Tibial nerve (tissue), 4 donors: ENCODE data around the gene SMYD3. TPM values are rescaled to one million over a fixed set of nuclear protein-coding genes. Genes with fewer than 3 reads are reported as not detected.

Source experiments
- DNase-seq, 2 donors: peaks; one replicate each; pipeline ENCODE4 v3.0.0-alpha.2; 2019; ENCODE audit warnings: low spot score in 2 of 2
- H3K27ac ChIP-seq, 4 donors: fragments of 200-600 bp; sonication (generic) in 3 of 4; one replicate each; pipeline ENCODE4 v1.5.1; 2017 to 2019; ENCODE audit warnings: mild to moderate bottlenecking in 1 of 4
- H3K27me3 ChIP-seq, 2 donors: fragments of 200-600 bp; sonication (generic) in 1 of 2; one replicate each; pipeline versions ENCODE4 v1.5.1 to v1.6.0; 2017 to 2019
- H3K36me3 ChIP-seq, 3 donors: fragments of 200-600 bp; sonication (generic); one replicate each; pipeline ENCODE4 v1.5.1; 2018 to 2019
- H3K4me1 ChIP-seq, 4 donors: fragments of 200-600 bp; sonication (generic) in 3 of 4; one replicate each; pipeline ENCODE4 v1.5.1; 2017 to 2019
- H3K4me3 ChIP-seq, 4 donors: fragments of 200-600 bp; sonication (generic) in 3 of 4; one replicate each; pipeline ENCODE4 v1.5.1; 2017 to 2019; ENCODE audit warnings: mild to moderate bottlenecking in 1 of 4, moderate library complexity in 1 of 4
- H3K9me3 ChIP-seq, 4 donors: fragments of 200-600 bp; sonication (generic) in 3 of 4; one replicate each; pipeline ENCODE4 v1.5.1; 2017 to 2019
- CTCF ChIP-seq, 5 experiments: fragments of 200-600 bp in 3 of 5; fragments of 450-650 bp in 2 of 5; sonication (generic) in 3 of 5; IDR thresholded peaks; one replicate each; pipeline ENCODE4 v1.5.1; 2016 to 2019; ENCODE audit warnings: antibody characterized with exemption in 5 of 5, mild to moderate bottlenecking in 3 of 5, moderate library complexity in 2 of 5
- EP300 ChIP-seq, 2 donors: sonication (generic); formaldehyde crosslinking; IDR thresholded peaks; one replicate each; pipeline ENCODE4 v1.6.1; 2017; ENCODE audit warnings: antibody characterized with exemption in 2 of 2, mild to moderate bottlenecking in 1 of 2
- POLR2A ChIP-seq, 2 donors: fragments of 450-650 bp; IDR thresholded peaks; one replicate each; pipeline ENCODE4 v1.6.1; 2017; ENCODE audit warnings: antibody characterized with exemption in 2 of 2, mild to moderate bottlenecking in 2 of 2, moderate library complexity in 2 of 2
- WGBS, 2 donors: methylation state at CpG; one replicate each; pipeline ENCODE4 v1.1.5; 2018; 5-methylcytosine and 5-hydroxymethylcytosine counted together
- total RNA-seq, 4 donors: library from RNA; depleted of rRNA; stranded (reverse); fragments of >200 nt; gene quantifications; one replicate each; pipeline ENCODE4 v1.1.0, GENCODE V29; 2016

Gene SMYD3
- total RNA-seq, 4 donors from 2014 or later, result 22.2 to 30.3 (median 27.0) TPM

- 90 to 93% methylated on average over 7 of the region's 7 CpGs for WGBS, 2 donors
- H3K4me1 ChIP-seq, result no peaks in the 10 kb centered on the region
- H3K27me3 ChIP-seq, result no peaks in the 10 kb centered on the region
- TF ChIP-seq CTCF (IDR thresholded peaks at IDR 0.05) (no peak), EP300 (IDR thresholded peaks at IDR 0.05) (no peak), POLR2A (IDR thresholded peaks at IDR 0.05) (no peak)
- no peak for DNase-seq
- peaks cover 0 to 6% (median 0%) of the 10 kb centered on the region in 3 donors for H3K36me3 ChIP-seq
- H3K4me3 ChIP-seq, result no peak overlapping the region
- peaks cover 0 to 4% (median 0%) of the 10 kb centered on the region in 4 donors for H3K9me3 ChIP-seq
- no peak overlapping the region for H3K27ac ChIP-seq
Observed at GRCh38 chr1:246413430-246413829, 93.6 kb downstream of the SMYD3 start.

GRCh38 chr1:246404078-246404477 lies 103.0 kb downstream of the SMYD3 start:
- TF ChIP-seq CTCF (IDR thresholded peaks at IDR 0.05), result no peak
- no peak for TF ChIP-seq POLR2A (IDR thresholded peaks at IDR 0.05)
- no peaks in the 10 kb centered on the region for H3K36me3 ChIP-seq
- no peaks in the 10 kb centered on the region for H3K27me3 ChIP-seq
- no peaks in the 10 kb centered on the region for H3K4me1 ChIP-seq
- DNase-seq, result no peak
- no peak overlapping the region for H3K4me3 ChIP-seq
- no peaks in the 10 kb centered on the region for H3K9me3 ChIP-seq
- no peak overlapping the region for H3K27ac ChIP-seq
- WGBS, 2 donors, result 53 to 61% methylated on average over 7 of the region's 7 CpGs

GRCh38 chr1:246398126-246398813 lies 108.8 kb downstream of the SMYD3 start:
- Histone ChIP-seq H3K36me3 (no peaks in the 10 kb centered on the region), H3K27me3 (no peaks in the 10 kb centered on the region), H3K4me1 (peaks cover 0 to 3% (median 0%) of the 10 kb centered on the region in 4 donors), H3K4me3 (no peak overlapping the region), H3K9me3 (no peaks in the 10 kb centered on the region), H3K27ac (peak overlapping the region in 2 of 4 donors; percentile 50 to 64)
- TF ChIP-seq EP300 (IDR thresholded peaks at IDR 0.05) (no peak), POLR2A (IDR thresholded peaks at IDR 0.05) (no peak), CTCF (IDR thresholded peaks at IDR 0.05) (no peak)
- no peak for DNase-seq
- WGBS, 2 donors, result 41 to 48% methylated on average over 7 of the region's 7 CpGs

- TF ChIP-seq CTCF (IDR thresholded peaks at IDR 0.05) (no peak), POLR2A (IDR thresholded peaks at IDR 0.05) (no peak), EP300 (IDR thresholded peaks at IDR 0.05) (no peak)
- H3K27me3 ChIP-seq, result no peaks in the 10 kb centered on the region
- DNase-seq, result no peak
- H3K36me3 ChIP-seq, result no peaks in the 10 kb centered on the region
- H3K4me3 ChIP-seq, result no peak overlapping the region
- peak overlapping the region in 1 of 4 donors; percentile 64 for H3K27ac ChIP-seq
- WGBS, 2 donors, result 95 to 99% methylated on average over 5 of the region's 5 CpGs
- H3K9me3 ChIP-seq, result no peaks in the 10 kb centered on the region
- peaks cover 0 to 3% (median 0%) of the 10 kb centered on the region in 4 donors for H3K4me1 ChIP-seq
Observed at GRCh38 chr1:246397046-246397445, 110.0 kb downstream of the SMYD3 start.

GRCh38 chr1:246396322-246396721 lies 110.8 kb downstream of the SMYD3 start:
- Histone ChIP-seq H3K27me3 (no peaks in the 10 kb centered on the region), H3K36me3 (no peaks in the 10 kb centered on the region), H3K9me3 (peaks cover 0 to 3% (median 0%) of the 10 kb centered on the region in 4 donors), H3K4me3 (no peak overlapping the region), H3K27ac (no peak overlapping the region), H3K4me1 (peaks cover 0 to 3% (median 0%) of the 10 kb centered on the region in 4 donors)
- no peak for DNase-seq
- WGBS, 2 donors, result 89 to 91% methylated on average over 6 of the region's 6 CpGs
- TF ChIP-seq CTCF (IDR thresholded peaks at IDR 0.05) (no peak), EP300 (IDR thresholded peaks at IDR 0.05) (no peak), POLR2A (IDR thresholded peaks at IDR 0.05) (no peak)
